GM12878 (cell line): ENCODE results near the gene TRIP4. TPM values are rescaled to one million over a fixed set of nuclear protein-coding genes. Genes with fewer than 3 reads are reported as not detected.
A peak's percentile ranks its signal among the peaks of the same experiment; 100 is the strongest.

Experiments
- E2F8 ChIP-seq: fragments of 450-650 bp; IDR thresholded peaks from 2 replicates; pipeline ENCODE4 v1.6.1; 2018; ENCODE audit warnings: mild to moderate bottlenecking, low read depth, moderate library complexity; ENCODE audit not compliant: partially characterized antibody
- IKZF2 ChIP-seq, 2 experiments: fragments of 450-650 bp; IDR thresholded peaks; 2 replicates each; pipeline ENCODE4 v1.6.1; 2017; ENCODE audit warnings: mild to moderate bottlenecking in 2 of 2, moderate library complexity in 2 of 2
- JUNB ChIP-seq: IDR thresholded peaks from 2 replicates; pipeline ENCODE4 v1.6.1; 2016; ENCODE audit warnings: antibody characterized with exemption, mild to moderate bottlenecking
- JUND ChIP-seq: IDR thresholded peaks from 2 replicates; pipeline ENCODE4 v1.6.1; 2012; ENCODE audit warnings: low read depth, mild to moderate bottlenecking, low read length, improper control_type of control experiment, moderate library complexity
- KAT2A ChIP-seq: conservative IDR thresholded peaks from 2 replicates; pipeline ENCODE4 v1.6.1; 2011; ENCODE audit warnings: low read depth, low read length; ENCODE audit not compliant: control insufficient read depth
- MEF2A ChIP-seq: IDR thresholded peaks from 2 replicates; pipeline ENCODE4 v1.6.1; 2011; ENCODE audit warnings: low read depth, mild to moderate bottlenecking, low read length, moderate library complexity; ENCODE audit not compliant: insufficient read depth
- NR2F1 ChIP-seq: fragments of 450-650 bp; conservative IDR thresholded peaks from 2 replicates; pipeline ENCODE4 v1.6.1; 2017; ENCODE audit warnings: mild to moderate bottlenecking
- PAX5 ChIP-seq: IDR thresholded peaks from 2 replicates; pipeline ENCODE4 v1.6.1; 2011; ENCODE audit warnings: low read depth, low read length, borderline replicate concordance
- POLR2A ChIP-seq: IDR thresholded peaks from 2 replicates; pipeline ENCODE4 v1.6.1; 2011; ENCODE audit warnings: low read depth, mild to moderate bottlenecking, low read length
- RB1 ChIP-seq: fragments of 450-650 bp; formaldehyde crosslinking; IDR thresholded peaks from 2 replicates; pipeline ENCODE4 v1.6.1; 2017; ENCODE audit warnings: mild to moderate bottlenecking, borderline replicate concordance
- RUNX3 ChIP-seq: IDR thresholded peaks from 2 replicates; pipeline ENCODE4 v1.6.1; 2012; ENCODE audit warnings: low read length, inconsistent platforms
- polyA plus RNA-seq, 11 experiments: library from polyadenylated mRNA; depleted of rRNA in 4 of 11; unstranded in 6 of 11; stranded (reverse) in 5 of 11; fragments of >200 nt; fragmentation: Nextera tagmentation in 4 of 11; fragmentation: Illumina TruSeq in 1 of 11; extraction: Ambion mirVana in 4 of 11; extraction: Trizol in 1 of 11; gene quantifications; 1 replicate in 1 of 11; 2 replicates in 10 of 11; pipeline versions ENCODE4 v1.2.1 to v1.2.3, GENCODE V29; 2011 to 2016; ENCODE audit warnings: inconsistent platforms in 2 of 11, missing spikeins in 2 of 11, low read depth in 1 of 11
- total RNA-seq, 4 experiments: library from RNA; depleted of rRNA in 3 of 4; stranded (reverse); fragments of >200 nt in 3 of 4; fragmentation: Illumina TruSeq in 1 of 4; extraction: Trizol in 1 of 4; gene quantifications; 2 replicates each; pipeline versions ENCODE4 v1.2.1 to v1.2.3, GENCODE V29; 2013 to 2021
- TF ChIP-seq, protein P1 (sequence below): fragments of 450-650 bp; IDR thresholded peaks from 2 replicates; pipeline ENCODE4 v1.6.1; 2017; ENCODE audit warnings: mild to moderate bottlenecking, moderate library complexity
- TF ChIP-seq, protein P2 (sequence below): IDR thresholded peaks from 2 replicates; pipeline ENCODE4 v1.6.1; 2012; ENCODE audit warnings: low read length, inconsistent platforms
- TF ChIP-seq, protein P3 (sequence below): fragments of 150-350 bp; IDR thresholded peaks from 2 replicates; pipeline ENCODE4 v1.6.1; 2014; ENCODE audit warnings: mild to moderate bottlenecking, low read depth, low read length

Gene TRIP4
- total and polyA plus RNA-seq, 10 of the 15 experiments (the other 5 are each of a cell fraction or from before 2014, with no cell fraction given) = 6.4 to 24.5 (median 20.0) TPM

- TF ChIP-seq, protein P1, sequence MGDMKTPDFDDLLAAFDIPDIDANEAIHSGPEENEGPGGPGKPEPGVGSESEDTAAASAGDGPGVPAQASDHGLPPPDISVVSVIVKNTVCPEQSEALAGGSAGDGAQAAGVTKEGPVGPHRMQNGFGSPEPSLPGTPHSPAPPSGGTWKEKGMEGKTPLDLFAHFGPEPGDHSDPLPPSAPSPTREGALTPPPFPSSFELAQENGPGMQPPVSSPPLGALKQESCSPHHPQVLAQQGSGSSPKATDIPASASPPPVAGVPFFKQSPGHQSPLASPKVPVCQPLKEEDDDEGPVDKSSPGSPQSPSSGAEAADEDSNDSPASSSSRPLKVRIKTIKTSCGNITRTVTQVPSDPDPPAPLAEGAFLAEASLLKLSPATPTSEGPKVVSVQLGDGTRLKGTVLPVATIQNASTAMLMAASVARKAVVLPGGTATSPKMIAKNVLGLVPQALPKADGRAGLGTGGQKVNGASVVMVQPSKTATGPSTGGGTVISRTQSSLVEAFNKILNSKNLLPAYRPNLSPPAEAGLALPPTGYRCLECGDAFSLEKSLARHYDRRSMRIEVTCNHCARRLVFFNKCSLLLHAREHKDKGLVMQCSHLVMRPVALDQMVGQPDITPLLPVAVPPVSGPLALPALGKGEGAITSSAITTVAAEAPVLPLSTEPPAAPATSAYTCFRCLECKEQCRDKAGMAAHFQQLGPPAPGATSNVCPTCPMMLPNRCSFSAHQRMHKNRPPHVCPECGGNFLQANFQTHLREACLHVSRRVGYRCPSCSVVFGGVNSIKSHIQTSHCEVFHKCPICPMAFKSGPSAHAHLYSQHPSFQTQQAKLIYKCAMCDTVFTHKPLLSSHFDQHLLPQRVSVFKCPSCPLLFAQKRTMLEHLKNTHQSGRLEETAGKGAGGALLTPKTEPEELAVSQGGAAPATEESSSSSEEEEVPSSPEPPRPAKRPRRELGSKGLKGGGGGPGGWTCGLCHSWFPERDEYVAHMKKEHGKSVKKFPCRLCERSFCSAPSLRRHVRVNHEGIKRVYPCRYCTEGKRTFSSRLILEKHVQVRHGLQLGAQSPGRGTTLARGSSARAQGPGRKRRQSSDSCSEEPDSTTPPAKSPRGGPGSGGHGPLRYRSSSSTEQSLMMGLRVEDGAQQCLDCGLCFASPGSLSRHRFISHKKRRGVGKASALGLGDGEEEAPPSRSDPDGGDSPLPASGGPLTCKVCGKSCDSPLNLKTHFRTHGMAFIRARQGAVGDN = 0 out of 2 replicates have a peak, but pooled peaks have one; percentile 12
- TF ChIP-seq, protein P2, sequence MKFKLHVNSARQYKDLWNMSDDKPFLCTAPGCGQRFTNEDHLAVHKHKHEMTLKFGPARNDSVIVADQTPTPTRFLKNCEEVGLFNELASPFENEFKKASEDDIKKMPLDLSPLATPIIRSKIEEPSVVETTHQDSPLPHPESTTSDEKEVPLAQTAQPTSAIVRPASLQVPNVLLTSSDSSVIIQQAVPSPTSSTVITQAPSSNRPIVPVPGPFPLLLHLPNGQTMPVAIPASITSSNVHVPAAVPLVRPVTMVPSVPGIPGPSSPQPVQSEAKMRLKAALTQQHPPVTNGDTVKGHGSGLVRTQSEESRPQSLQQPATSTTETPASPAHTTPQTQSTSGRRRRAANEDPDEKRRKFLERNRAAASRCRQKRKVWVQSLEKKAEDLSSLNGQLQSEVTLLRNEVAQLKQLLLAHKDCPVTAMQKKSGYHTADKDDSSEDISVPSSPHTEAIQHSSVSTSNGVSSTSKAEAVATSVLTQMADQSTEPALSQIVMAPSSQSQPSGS = peak; percentile 78
- TF ChIP-seq JUND = peak; percentile 84; the same call in 1 of the 2 replicates
- TF ChIP-seq KAT2A = no peak
- peak; percentile 94 for TF ChIP-seq JUNB
- TF ChIP-seq NR2F1 = peak; percentile 55
- TF ChIP-seq, protein P3, sequence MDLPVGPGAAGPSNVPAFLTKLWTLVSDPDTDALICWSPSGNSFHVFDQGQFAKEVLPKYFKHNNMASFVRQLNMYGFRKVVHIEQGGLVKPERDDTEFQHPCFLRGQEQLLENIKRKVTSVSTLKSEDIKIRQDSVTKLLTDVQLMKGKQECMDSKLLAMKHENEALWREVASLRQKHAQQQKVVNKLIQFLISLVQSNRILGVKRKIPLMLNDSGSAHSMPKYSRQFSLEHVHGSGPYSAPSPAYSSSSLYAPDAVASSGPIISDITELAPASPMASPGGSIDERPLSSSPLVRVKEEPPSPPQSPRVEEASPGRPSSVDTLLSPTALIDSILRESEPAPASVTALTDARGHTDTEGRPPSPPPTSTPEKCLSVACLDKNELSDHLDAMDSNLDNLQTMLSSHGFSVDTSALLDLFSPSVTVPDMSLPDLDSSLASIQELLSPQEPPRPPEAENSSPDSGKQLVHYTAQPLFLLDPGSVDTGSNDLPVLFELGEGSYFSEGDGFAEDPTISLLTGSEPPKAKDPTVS = no peak
- no peak for TF ChIP-seq POLR2A
- no peak for TF ChIP-seq E2F8
- TF ChIP-seq RB1 = no peak
- 0 out of 2 replicates have a peak, but pooled peaks have one; percentile 33 for TF ChIP-seq MEF2A
- peak; percentile 77 to 78 for TF ChIP-seq IKZF2 (IDR thresholded peaks at IDR 0.05)
- TF ChIP-seq PAX5 = no peak
- TF ChIP-seq RUNX3 = peak; percentile 65
Measured at GRCh38 chr15:64443747-64444621, 56.3 kb downstream of the TRIP4 start (continued).
